ENCODE measurements around the gene ITPR3. TPM values are rescaled to one million over a fixed set of nuclear protein-coding genes. Genes with fewer than 3 reads are reported as not detected.

The ITPR3 gene
- total RNA-seq, 2 donors from 2014 or later: 48.1 to 48.3 TPM

- Mint-ChIP-seq H3K27me3 (peaks cover 7% of the 10 kb centered on the region), H3K36me3 (ENCODE audit: low read depth) (no peaks in the 10 kb centered on the region), H3K4me3 (no peak overlapping the region), H3K27ac (peak overlapping the region; percentile 43), H3K4me1 (peaks cover 2% of the 10 kb centered on the region)
- ATAC-seq (no peak), DNase-seq (no peak)
- H3K9me3 ChIP-seq (ENCODE audit: control insufficient read depth, low read length, poor library complexity, severe bottlenecking): no peaks in the 10 kb centered on the region
These were observed 10.1 kb upstream of the ITPR3 start for GRCh38 chr6:33610779-33611732.

GRCh38 chr6:33613146-33613794 lies 7.9 kb upstream of the ITPR3 start:
- DNase-seq (no peak), ATAC-seq (no peak)
- Mint-ChIP-seq H3K36me3 (ENCODE audit: low read depth) (no peaks in the 10 kb centered on the region), H3K4me1 (peaks cover 2% of the 10 kb centered on the region), H3K4me3 (no peak overlapping the region), H3K27me3 (peaks cover 7% of the 10 kb centered on the region), H3K27ac (no peak overlapping the region)
- no peaks in the 10 kb centered on the region for H3K9me3 ChIP-seq (ENCODE audit: control insufficient read depth, low read length, poor library complexity, severe bottlenecking)

- no peak overlapping the region for H3K4me3 Mint-ChIP-seq
- no peak for ATAC-seq
- H3K36me3 Mint-ChIP-seq (ENCODE audit: low read depth): no peaks in the 10 kb centered on the region
- H3K9me3 ChIP-seq (ENCODE audit: control insufficient read depth, low read length, poor library complexity, severe bottlenecking): no peaks in the 10 kb centered on the region
- DNase-seq: no peak
- H3K27ac Mint-ChIP-seq: no peak overlapping the region
- peaks cover 4% of the 10 kb centered on the region for H3K4me1 Mint-ChIP-seq
- peaks cover 7% of the 10 kb centered on the region for H3K27me3 Mint-ChIP-seq
These were observed 7.3 kb upstream of the ITPR3 start for GRCh38 chr6:33613795-33614168.

- H3K9me3 ChIP-seq (ENCODE audit: control insufficient read depth, low read length, poor library complexity, severe bottlenecking): no peaks in the 10 kb centered on the region
- Mint-ChIP-seq H3K36me3 (ENCODE audit: low read depth) (no peaks in the 10 kb centered on the region), H3K27ac (no peak overlapping the region), H3K27me3 (peaks cover 7% of the 10 kb centered on the region), H3K4me3 (no peak overlapping the region), H3K4me1 (peaks cover 14% of the 10 kb centered on the region)
- ATAC-seq: no peak
- no peak for DNase-seq
These were observed 5.0 kb upstream of the ITPR3 start for GRCh38 chr6:33616113-33616512.

GRCh38 chr6:33616913-33617312 lies 4.2 kb upstream of the ITPR3 start:
- no peak for DNase-seq
- ATAC-seq: no peak
- Mint-ChIP-seq H3K36me3 (ENCODE audit: low read depth) (no peaks in the 10 kb centered on the region), H3K4me3 (no peak overlapping the region), H3K27ac (no peak overlapping the region), H3K4me1 (peaks cover 14% of the 10 kb centered on the region), H3K27me3 (peaks cover 7% of the 10 kb centered on the region)
- H3K9me3 ChIP-seq (ENCODE audit: control insufficient read depth, low read length, poor library complexity, severe bottlenecking): no peaks in the 10 kb centered on the region

- ATAC-seq (no peak), DNase-seq (no peak)
- H3K9me3 ChIP-seq (ENCODE audit: control insufficient read depth, low read length, poor library complexity, severe bottlenecking): no peaks in the 10 kb centered on the region
- no peaks in the 10 kb centered on the region for H3K36me3 Mint-ChIP-seq (ENCODE audit: low read depth)
- peak overlapping the region; percentile 94 for H3K4me3 Mint-ChIP-seq
- no peaks in the 10 kb centered on the region for H3K27me3 Mint-ChIP-seq
- peak overlapping the region; percentile 96 for H3K27ac Mint-ChIP-seq
- H3K4me1 Mint-ChIP-seq: peaks cover 27% of the 10 kb centered on the region
These were observed 1.8 kb upstream of the ITPR3 start for GRCh38 chr6:33619166-33619840.

- Mint-ChIP-seq H3K36me3 (ENCODE audit: low read depth) (peaks cover 2% of the 10 kb centered on the region), H3K27me3 (no peaks in the 10 kb centered on the region), H3K4me1 (peaks cover 33% of the 10 kb centered on the region), H3K4me3 (peak overlapping the region; percentile 94), H3K27ac (peak overlapping the region; percentile 96)
- no peak for ATAC-seq
- no peaks in the 10 kb centered on the region for H3K9me3 ChIP-seq (ENCODE audit: control insufficient read depth, low read length, poor library complexity, severe bottlenecking)
- peak in 2 of 3 donors; percentile 21 to 22 for DNase-seq
These were observed 815 bp upstream of the ITPR3 start for GRCh38 chr6:33620158-33620855.

- peak; percentile 35 for ATAC-seq
- DNase-seq: peak in 1 of 3 donors; percentile 24
- Mint-ChIP-seq H3K4me1 (peaks cover 37% of the 10 kb centered on the region), H3K4me3 (peak overlapping the region; percentile 94), H3K27ac (peak overlapping the region; percentile 69), H3K36me3 (ENCODE audit: low read depth) (peaks cover 2% of the 10 kb centered on the region), H3K27me3 (no peaks in the 10 kb centered on the region)
- no peaks in the 10 kb centered on the region for H3K9me3 ChIP-seq (ENCODE audit: control insufficient read depth, low read length, poor library complexity, severe bottlenecking)
These were observed 728 bp downstream of the ITPR3 start for GRCh38 chr6:33621711-33622388.

- peak overlapping the region; percentile 69 for H3K27ac Mint-ChIP-seq
These were observed 1.6 kb downstream of the ITPR3 start for GRCh38 chr6:33622456-33623431.

GRCh38 chr6:33623895-33624381 lies 2.8 kb downstream of the ITPR3 start:
- peaks cover 2% of the 10 kb centered on the region for H3K36me3 Mint-ChIP-seq (ENCODE audit: low read depth)
- ATAC-seq (no peak), DNase-seq (no peak)
- no peaks in the 10 kb centered on the region for H3K9me3 ChIP-seq (ENCODE audit: control insufficient read depth, low read length, poor library complexity, severe bottlenecking)
- H3K27me3 Mint-ChIP-seq: no peaks in the 10 kb centered on the region
- H3K4me3 Mint-ChIP-seq: peak overlapping the region; percentile 94
- no peak overlapping the region for H3K27ac Mint-ChIP-seq
- H3K4me1 Mint-ChIP-seq: peaks cover 47% of the 10 kb centered on the region

More at GRCh38 chr6:33622456-33623431, 1.6 kb downstream of the ITPR3 start:
- Mint-ChIP-seq H3K4me1 (peaks cover 43% of the 10 kb centered on the region), H3K36me3 (ENCODE audit: low read depth) (peaks cover 2% of the 10 kb centered on the region), H3K4me3 (peak overlapping the region; percentile 94), H3K27me3 (no peaks in the 10 kb centered on the region)
- H3K9me3 ChIP-seq (ENCODE audit: control insufficient read depth, low read length, poor library complexity, severe bottlenecking): no peaks in the 10 kb centered on the region
- no peak for DNase-seq
- ATAC-seq: no peak

GRCh38 chr6:33624856-33625255 lies 3.7 kb downstream of the ITPR3 start:
- Mint-ChIP-seq H3K27me3 (no peaks in the 10 kb centered on the region), H3K36me3 (ENCODE audit: low read depth) (peaks cover 2% of the 10 kb centered on the region), H3K27ac (peak overlapping the region; percentile 19), H3K4me1 (peaks cover 44% of the 10 kb centered on the region), H3K4me3 (no peak overlapping the region)
- no peaks in the 10 kb centered on the region for H3K9me3 ChIP-seq (ENCODE audit: control insufficient read depth, low read length, poor library complexity, severe bottlenecking)
- ATAC-seq (no peak), DNase-seq (no peak)
